Endothelial cell of umbilical vein (primary cell): ENCODE measurements around the gene TCTN2. TPM values are rescaled to one million over a fixed set of nuclear protein-coding genes. Genes with fewer than 3 reads are reported as not detected.

ENCODE experiments used
- BruUV-seq: library from RNA; stranded (reverse); fragments of 400-500 nt; replicated peaks from 2 replicates; lab custom pipeline; 2021; lab: Mats Ljungman, UMichigan
- CTCF ChIA-PET: fragments of 300-600, 350-600 bp; sonication (Branson Sonifier 250); formaldehyde crosslinking; loops from one replicate; lab custom pipeline; 2021; ENCODE audit warnings: antibody characterized with exemption, inconsistent platforms; lab: Charles Lee
- POLR2A ChIA-PET: fragments of 300-600, 350-600 bp; sonication (Branson Sonifier 250); formaldehyde crosslinking; loops from one replicate; lab custom pipeline; 2021; ENCODE audit warnings: antibody characterized with exemption, inconsistent platforms; lab: Charles Lee
- DNase-seq: peaks from one replicate; pipeline ENCODE4 v3.0.0-alpha.2; 2011; ENCODE audit warnings: low read depth, low spot score
- FAIRE-seq: peaks from 2 replicates; lab custom pipeline; 2011; peaks lifted over from hg19 to GRCh38; lab: Jason Lieb, UNC
- H2AFZ ChIP-seq: 2 replicates; pipeline ENCODE4 v1.6.0; 2012; ENCODE audit warnings: low read depth, low read length, control low read depth, inconsistent platforms
- H3K27ac ChIP-seq: 2 replicates; pipeline ENCODE4 v1.5.1; 2011; ENCODE audit warnings: low read depth, mild to moderate bottlenecking, control low read depth, low read length, moderate library complexity; ENCODE audit not compliant: insufficient read depth
- H3K27me3 ChIP-seq, 2 experiments: 2 replicates each; pipeline versions ENCODE4 v1.6.0 to v1.6.1; 2011; ENCODE audit warnings: low read length in 2 of 2, mixed read lengths in 1 of 2; ENCODE audit not compliant: control insufficient read depth in 2 of 2, insufficient read depth in 2 of 2
- H3K36me3 ChIP-seq, 2 experiments: 2 replicates in 1 of 2; 3 replicates in 1 of 2; pipeline ENCODE4 v1.5.1; 2011; ENCODE audit warnings: low read length in 2 of 2, mild to moderate bottlenecking in 1 of 2, moderate library complexity in 1 of 2; ENCODE audit not compliant: control insufficient read depth in 2 of 2, insufficient read depth in 2 of 2; ENCODE audit errors: extremely low read depth in 1 of 2
- H3K4me1 ChIP-seq: 3 replicates; pipeline ENCODE4 v1.5.1; 2011; ENCODE audit warnings: mild to moderate bottlenecking, low read length; ENCODE audit not compliant: control insufficient read depth, insufficient read depth; ENCODE audit errors: extremely low read depth
- H3K4me2 ChIP-seq: 2 replicates; pipeline ENCODE4 v1.6.1; 2011; ENCODE audit warnings: low read length, control low read depth, mixed read lengths; ENCODE audit not compliant: insufficient read depth
- H3K4me3 ChIP-seq, 3 experiments: fragments of 200-600 bp in 1 of 3; sonication (generic), shearing (Covaris generic) in 1 of 3; replicated peaks in 1 of 3; 2 replicates each; pipeline ENCODE4 v1.5.1; 2011 to 2016; ENCODE audit warnings: control low read depth in 3 of 3, low read length in 3 of 3, mild to moderate bottlenecking in 2 of 3, inconsistent platforms in 1 of 3, low read depth in 1 of 3, moderate library complexity in 1 of 3; ENCODE audit not compliant: insufficient read depth in 1 of 3
- H3K79me2 ChIP-seq: 2 replicates; pipeline ENCODE4 v1.6.0; 2012; ENCODE audit warnings: low read length, inconsistent platforms; ENCODE audit not compliant: control insufficient read depth, insufficient read depth
- H3K9ac ChIP-seq: replicated peaks from 2 replicates; pipeline ENCODE3; 2011; ENCODE audit warnings: low read length, control low read depth; ENCODE audit not compliant: insufficient read depth; ENCODE audit errors: extremely low read depth
- H3K9me1 ChIP-seq: replicated peaks from 3 replicates; pipeline ENCODE4 v1.6.0; 2011; ENCODE audit warnings: mild to moderate bottlenecking, low read length; ENCODE audit not compliant: control insufficient read depth, insufficient read depth; ENCODE audit errors: extremely low read depth
- H3K9me3 ChIP-seq: replicated peaks from 2 replicates; pipeline ENCODE4 v1.5.1; 2012; ENCODE audit warnings: low read length, inconsistent platforms; ENCODE audit not compliant: control insufficient read depth, insufficient read depth
- H4K20me1 ChIP-seq: replicated peaks from 2 replicates; pipeline ENCODE3; 2011; ENCODE audit warnings: mild to moderate bottlenecking, low read length; ENCODE audit not compliant: control insufficient read depth, insufficient read depth; ENCODE audit errors: extremely low read depth
- CTCF ChIP-seq, 2 donors: IDR thresholded peaks; 1 replicate in 1 of 2; 2 replicates in 1 of 2; pipeline ENCODE4 v1.5.1; 2011; ENCODE audit warnings: low read length in 2 of 2, mild to moderate bottlenecking in 2 of 2, moderate library complexity in 2 of 2, control low read depth in 1 of 2, inconsistent platforms in 1 of 2, low read depth in 1 of 2; ENCODE audit not compliant: insufficient read depth in 1 of 2; ENCODE audit errors: extremely low read depth in 1 of 2
- EZH2 ChIP-seq: IDR thresholded peaks from 2 replicates; pipeline ENCODE4 v1.6.1; 2012; ENCODE audit warnings: borderline replicate concordance, low read depth, mild to moderate bottlenecking, moderate library complexity, low read length, inconsistent platforms; ENCODE audit not compliant: severe bottlenecking
- FOS ChIP-seq: IDR thresholded peaks from 2 replicates; pipeline ENCODE4 v1.6.1; 2011; ENCODE audit warnings: mild to moderate bottlenecking, low read length, moderate library complexity, borderline replicate concordance; ENCODE audit not compliant: insufficient read depth
- GATA2 ChIP-seq: IDR thresholded peaks from 2 replicates; pipeline ENCODE4 v1.7.0; 2011; ENCODE audit warnings: low read depth, mild to moderate bottlenecking, moderate library complexity, mixed read lengths, low read length; ENCODE audit not compliant: insufficient read length, insufficient read depth
- JUN ChIP-seq: IDR thresholded peaks from 2 replicates; pipeline ENCODE4 v1.6.1; 2011; ENCODE audit warnings: borderline replicate concordance, low read depth; ENCODE audit not compliant: insufficient read length, insufficient read depth
- MYC ChIP-seq: IDR thresholded peaks from one replicate; pipeline ENCODE4 v1.6.1; 2011; ENCODE audit warnings: mild to moderate bottlenecking, low read depth, low read length
- POLR2A ChIP-seq: IDR thresholded peaks from 2 replicates; pipeline ENCODE4 v1.6.1; 2012; ENCODE audit warnings: low read depth, mild to moderate bottlenecking, control low read depth, low read length
- POLR2AphosphoS5 ChIP-seq: IDR thresholded peaks from 2 replicates; pipeline ENCODE4 v1.6.1; 2012; ENCODE audit warnings: low read depth, mild to moderate bottlenecking, control low read depth, low read length, moderate library complexity; ENCODE audit not compliant: insufficient read depth
- dilution Hi-C: fragments of 300-500 bp; cut with MboI; formaldehyde crosslinking; loops from one replicate; pipeline ENCODE4 v1.15.0; 2019; ENCODE audit warnings: low sequenced_read_pairs; ENCODE audit not compliant: extremely low pct_ligation_motif_present
- intact Hi-C: fragments of 100-400 bp; cut with micrococcal nuclease; formaldehyde crosslinking; loops from one replicate; pipeline ENCODE4 v1.10.0; 2022
- polyA plus RNA-seq, 4 experiments: library from polyadenylated mRNA; depleted of rRNA in 3 of 4; stranded (reverse) in 3 of 4; unstranded in 1 of 4; fragments of >200 nt; gene quantifications; 2 replicates each; pipeline versions ENCODE4 v1.2.1 to v1.2.3, GENCODE V29; 2011 to 2012; ENCODE audit warnings: missing spikeins in 1 of 4
- total RNA-seq: library from RNA; stranded (reverse); gene quantifications from 2 replicates; pipeline ENCODE4 v1.2.3, GENCODE V29; 2021
- TF ChIP-seq, protein P1 (sequence below): IDR thresholded peaks from 2 replicates; pipeline ENCODE4 v1.6.1; 2011; ENCODE audit not compliant: insufficient read depth, insufficient read length

TCTN2 gene
- total and polyA plus RNA-seq, 2 donors (not counting 3 experiments of a cell fraction or from before 2014, with no cell fraction given) = 11.2 to 16.7 TPM

GRCh38 chr12:123686636-123687190 lies 15.8 kb downstream of the TCTN2 start:
- no peaks in the 10 kb centered on the region for H3K79me2 ChIP-seq
- DNase-seq = no peak
- intact Hi-C loops = no loop called here
- ChIA-PET POLR2A (no interaction called here), CTCF (interaction anchor here (1.6 kb wide), 1 partner anchor 27 kb away, joined by 3 read pairs; no protein-coding TSS in a partner anchor)
- H3K4me3 ChIP-seq = no peak overlapping the region
- no peak overlapping the region for H3K27ac ChIP-seq
- dilution Hi-C loops = no loop called here
- peaks cover 0 to 3% of the 10 kb centered on the region in 2 experiments for H3K36me3 ChIP-seq
- no peak overlapping the region for H3K9ac ChIP-seq
- H3K9me3 ChIP-seq = no peaks in the 10 kb centered on the region
- no TSS peak for BruUV-seq
- FAIRE-seq = no peak
- H3K9me1 ChIP-seq = no peaks in the 10 kb centered on the region
- no peak for TF ChIP-seq POLR2AphosphoS5
- no peak for TF ChIP-seq FOS
- TF ChIP-seq GATA2 = no peak
- no peak for TF ChIP-seq POLR2A
- no peak for TF ChIP-seq JUN
- TF ChIP-seq, protein P1, sequence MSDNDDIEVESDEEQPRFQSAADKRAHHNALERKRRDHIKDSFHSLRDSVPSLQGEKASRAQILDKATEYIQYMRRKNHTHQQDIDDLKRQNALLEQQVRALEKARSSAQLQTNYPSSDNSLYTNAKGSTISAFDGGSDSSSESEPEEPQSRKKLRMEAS = no peak
- TF ChIP-seq CTCF (IDR thresholded peaks at IDR 0.05; ENCODE audit: extremely low read depth in 1 of 2, insufficient read depth in 1 of 2, low read depth in 1 of 2, low read length in 2 of 2) = no peak
- TF ChIP-seq MYC = no peak
- TF ChIP-seq EZH2 = no peak
- no peaks in the 10 kb centered on the region for H3K4me1 ChIP-seq
- no peak overlapping the region for H2AFZ ChIP-seq
- no peaks in the 10 kb centered on the region for H3K27me3 ChIP-seq
- no peak overlapping the region for H3K4me2 ChIP-seq
- H4K20me1 ChIP-seq = no peaks in the 10 kb centered on the region
